ENCODE data around the gene ERO1A.

The ERO1A gene, protein sequence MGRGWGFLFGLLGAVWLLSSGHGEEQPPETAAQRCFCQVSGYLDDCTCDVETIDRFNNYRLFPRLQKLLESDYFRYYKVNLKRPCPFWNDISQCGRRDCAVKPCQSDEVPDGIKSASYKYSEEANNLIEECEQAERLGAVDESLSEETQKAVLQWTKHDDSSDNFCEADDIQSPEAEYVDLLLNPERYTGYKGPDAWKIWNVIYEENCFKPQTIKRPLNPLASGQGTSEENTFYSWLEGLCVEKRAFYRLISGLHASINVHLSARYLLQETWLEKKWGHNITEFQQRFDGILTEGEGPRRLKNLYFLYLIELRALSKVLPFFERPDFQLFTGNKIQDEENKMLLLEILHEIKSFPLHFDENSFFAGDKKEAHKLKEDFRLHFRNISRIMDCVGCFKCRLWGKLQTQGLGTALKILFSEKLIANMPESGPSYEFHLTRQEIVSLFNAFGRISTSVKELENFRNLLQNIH

DNA sequence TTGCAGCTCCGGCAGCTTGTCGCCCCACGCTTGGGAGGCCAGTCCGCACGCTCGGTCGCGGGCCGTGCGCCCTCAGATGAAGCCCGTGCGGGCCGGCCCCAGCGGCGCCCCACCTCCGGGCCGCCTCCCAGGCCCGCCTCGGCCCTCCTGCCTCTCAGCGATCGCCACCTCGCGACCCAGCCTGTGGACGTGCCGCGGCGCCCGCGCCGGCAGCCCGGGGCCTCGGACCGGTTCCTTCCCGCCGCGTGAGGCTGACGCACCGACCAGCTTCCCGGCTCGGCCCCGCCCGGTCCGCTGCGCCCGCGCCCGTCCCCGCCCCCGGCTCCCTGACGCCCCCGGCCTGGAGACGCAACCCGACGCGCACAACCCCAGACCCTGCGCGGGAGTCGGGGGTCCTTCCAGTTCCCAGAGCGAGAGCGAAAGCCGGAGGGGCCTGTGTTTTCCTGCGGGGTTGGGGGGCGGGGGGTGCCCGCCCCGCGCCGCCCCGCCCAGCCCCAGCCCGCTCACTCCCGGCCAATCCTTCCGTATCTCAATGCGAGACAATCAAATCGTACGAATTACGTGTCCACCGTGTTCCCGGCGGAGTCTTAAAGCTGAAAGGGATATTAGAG is at the start of gene ERO1A:
TSS of gene ERO1A (minus strand) at position 78 of the 611 bp plus-strand sequence. CDS start at position 1, 77 bp downstream.
- H3K27ac ChIP-seq = peak within 1 kb of the TSS; percentile 94
- H3K36me3 ChIP-seq (replicated peaks) = no peaks in the 10 kb centered on the region
- H3K4me3 ChIP-seq (ENCODE audit: low read depth, low read length) = peak within 1 kb of the TSS; percentile 95
- H3K27me3 ChIP-seq (replicated peaks) = no peaks in the 10 kb centered on the region
- in situ Hi-C loops (cut with HindIII; ENCODE audit: low pct_ligation_motif_present, low sequenced_read_pairs) = no loop called here
- DNase-seq = peak; percentile 69
- TF ChIP-seq, protein P1, sequence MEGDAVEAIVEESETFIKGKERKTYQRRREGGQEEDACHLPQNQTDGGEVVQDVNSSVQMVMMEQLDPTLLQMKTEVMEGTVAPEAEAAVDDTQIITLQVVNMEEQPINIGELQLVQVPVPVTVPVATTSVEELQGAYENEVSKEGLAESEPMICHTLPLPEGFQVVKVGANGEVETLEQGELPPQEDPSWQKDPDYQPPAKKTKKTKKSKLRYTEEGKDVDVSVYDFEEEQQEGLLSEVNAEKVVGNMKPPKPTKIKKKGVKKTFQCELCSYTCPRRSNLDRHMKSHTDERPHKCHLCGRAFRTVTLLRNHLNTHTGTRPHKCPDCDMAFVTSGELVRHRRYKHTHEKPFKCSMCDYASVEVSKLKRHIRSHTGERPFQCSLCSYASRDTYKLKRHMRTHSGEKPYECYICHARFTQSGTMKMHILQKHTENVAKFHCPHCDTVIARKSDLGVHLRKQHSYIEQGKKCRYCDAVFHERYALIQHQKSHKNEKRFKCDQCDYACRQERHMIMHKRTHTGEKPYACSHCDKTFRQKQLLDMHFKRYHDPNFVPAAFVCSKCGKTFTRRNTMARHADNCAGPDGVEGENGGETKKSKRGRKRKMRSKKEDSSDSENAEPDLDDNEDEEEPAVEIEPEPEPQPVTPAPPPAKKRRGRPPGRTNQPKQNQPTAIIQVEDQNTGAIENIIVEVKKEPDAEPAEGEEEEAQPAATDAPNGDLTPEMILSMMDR (IDR thresholded peaks at IDR 0.05; ENCODE audit: low read depth, low read length, missing control alignments) = no peak

DNA sequence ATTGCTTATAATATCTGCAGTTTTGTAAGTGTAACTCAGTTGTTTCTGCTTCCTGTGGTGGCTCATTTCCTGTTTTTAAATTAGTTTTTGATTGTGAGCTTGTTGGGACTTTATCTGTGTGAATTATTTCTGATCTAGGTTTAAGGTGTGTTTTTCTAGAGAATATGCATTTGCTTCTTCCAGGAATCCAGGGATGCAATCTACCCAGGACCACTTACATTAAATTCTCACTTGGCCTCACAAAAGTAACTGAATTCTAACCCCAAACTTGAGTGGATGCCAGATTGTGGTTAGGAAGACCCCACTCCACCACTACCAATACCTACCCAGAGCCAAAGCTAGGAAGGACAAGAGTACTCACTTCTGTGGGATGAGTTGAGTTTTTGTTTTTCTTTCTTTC is 46.5 kb upstream of the ERO1A start:
- no peak overlapping the region for H3K4me3 ChIP-seq (ENCODE audit: low read depth, low read length)
- no peaks in the 10 kb centered on the region for H3K27me3 ChIP-seq (replicated peaks)
- no peak for DNase-seq
- TF ChIP-seq, protein P1 (IDR thresholded peaks at IDR 0.05; ENCODE audit: low read depth, low read length, missing control alignments) = no peak
- H3K36me3 ChIP-seq (replicated peaks) = peaks cover 2% of the 10 kb centered on the region
- in situ Hi-C loops (cut with HindIII; ENCODE audit: low pct_ligation_motif_present, low sequenced_read_pairs) = no loop called here
- no peak overlapping the region for H3K27ac ChIP-seq

DNA sequence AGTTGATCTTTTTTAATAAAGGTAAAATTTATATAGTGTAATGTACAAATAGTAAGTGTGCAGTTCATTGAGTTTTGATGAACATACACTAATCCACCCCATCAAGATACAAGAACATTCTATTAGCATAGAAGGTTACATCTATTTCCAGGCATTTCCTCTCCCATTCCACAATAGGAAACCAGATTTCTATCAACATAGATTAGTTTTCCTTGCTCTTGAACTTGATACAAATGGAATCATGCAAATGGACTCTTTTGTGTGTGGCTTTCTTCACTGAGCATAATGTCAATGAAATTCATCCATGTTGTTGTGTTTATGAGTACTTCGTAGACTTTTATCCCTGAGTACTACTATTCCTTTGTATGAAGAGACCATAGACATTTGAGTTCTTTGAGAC is 45.4 kb upstream of the ERO1A start:
- DNase-seq = no peak
- no peak overlapping the region for H3K27ac ChIP-seq
- in situ Hi-C loops (cut with HindIII; ENCODE audit: low pct_ligation_motif_present, low sequenced_read_pairs) = no loop called here
- H3K27me3 ChIP-seq (replicated peaks) = no peaks in the 10 kb centered on the region
- TF ChIP-seq, protein P1 (IDR thresholded peaks at IDR 0.05; ENCODE audit: low read depth, low read length, missing control alignments) = no peak
- peaks cover 2% of the 10 kb centered on the region for H3K36me3 ChIP-seq (replicated peaks)
- H3K4me3 ChIP-seq (ENCODE audit: low read depth, low read length) = no peak overlapping the region

DNA sequence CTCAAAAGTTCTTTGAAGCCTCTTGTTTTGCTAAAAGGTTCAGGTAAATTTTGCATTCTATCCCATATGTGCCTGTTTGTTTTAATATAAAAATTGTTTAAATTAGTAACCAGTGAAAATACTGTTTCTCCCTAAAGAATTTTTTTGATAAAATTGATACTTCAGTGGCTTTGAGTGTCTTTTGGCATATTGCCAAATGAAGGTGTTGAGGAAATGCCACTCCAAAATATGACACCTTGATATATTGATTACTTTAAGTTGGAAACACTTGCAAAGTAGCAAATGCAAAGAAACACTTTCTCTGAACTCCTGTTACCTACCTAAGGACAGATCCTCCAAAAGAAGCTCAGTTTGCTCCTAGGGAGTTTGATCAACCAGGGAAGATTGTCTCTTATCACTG is 43.1 kb upstream of the ERO1A start:
- in situ Hi-C loops (cut with HindIII; ENCODE audit: low pct_ligation_motif_present, low sequenced_read_pairs) = no loop called here
- H3K27ac ChIP-seq = no peak overlapping the region
- no peaks in the 10 kb centered on the region for H3K36me3 ChIP-seq (replicated peaks)
- H3K4me3 ChIP-seq (ENCODE audit: low read depth, low read length) = no peak overlapping the region
- no peaks in the 10 kb centered on the region for H3K27me3 ChIP-seq (replicated peaks)
- no peak for DNase-seq
- TF ChIP-seq, protein P1 (IDR thresholded peaks at IDR 0.05; ENCODE audit: low read depth, low read length, missing control alignments) = no peak

DNA sequence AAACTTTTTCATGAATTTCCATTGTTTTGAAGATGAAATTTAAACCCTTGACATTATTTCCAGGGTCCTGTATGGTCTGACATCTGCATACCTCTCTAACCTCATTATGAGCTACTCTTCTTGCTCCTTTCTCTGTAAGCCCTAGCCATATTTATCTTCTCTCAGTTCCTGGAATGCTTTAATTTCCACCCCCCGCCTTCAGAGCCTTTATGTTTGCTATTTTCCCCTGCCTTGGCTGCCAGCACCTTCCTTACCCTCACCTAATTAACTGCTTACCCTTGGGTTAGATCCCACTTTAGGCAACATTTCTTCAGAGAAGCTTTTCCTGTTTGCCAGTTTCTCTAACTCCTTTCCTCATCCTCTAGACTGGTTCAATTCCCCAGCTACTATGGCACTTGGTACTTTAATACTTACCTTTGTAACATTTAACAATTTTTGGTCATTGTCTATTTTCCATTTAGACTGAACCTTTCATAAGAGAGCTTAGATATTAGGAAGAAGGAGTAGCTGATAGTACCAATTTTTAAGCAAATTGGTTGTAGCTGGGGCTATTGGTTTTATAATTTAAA is 40.6 kb upstream of the ERO1A start:
- no peak overlapping the region for H3K4me3 ChIP-seq (ENCODE audit: low read depth, low read length)
- H3K36me3 ChIP-seq (replicated peaks) = no peaks in the 10 kb centered on the region
- TF ChIP-seq, protein P1 (IDR thresholded peaks at IDR 0.05; ENCODE audit: low read depth, low read length, missing control alignments) = no peak
- in situ Hi-C loops (cut with HindIII; ENCODE audit: low pct_ligation_motif_present, low sequenced_read_pairs) = no loop called here
- no peak overlapping the region for H3K27ac ChIP-seq
- no peaks in the 10 kb centered on the region for H3K27me3 ChIP-seq (replicated peaks)
- no peak for DNase-seq

Measured in brain microvascular endothelial cell (primary cell).